ENCODE results near the gene ANKHD1. TPM values are rescaled to one million over a fixed set of nuclear protein-coding genes. Genes with fewer than 3 reads are reported as not detected.
A peak's percentile ranks its signal among the peaks of the same experiment; 100 is the strongest.

Gene ANKHD1, protein sequence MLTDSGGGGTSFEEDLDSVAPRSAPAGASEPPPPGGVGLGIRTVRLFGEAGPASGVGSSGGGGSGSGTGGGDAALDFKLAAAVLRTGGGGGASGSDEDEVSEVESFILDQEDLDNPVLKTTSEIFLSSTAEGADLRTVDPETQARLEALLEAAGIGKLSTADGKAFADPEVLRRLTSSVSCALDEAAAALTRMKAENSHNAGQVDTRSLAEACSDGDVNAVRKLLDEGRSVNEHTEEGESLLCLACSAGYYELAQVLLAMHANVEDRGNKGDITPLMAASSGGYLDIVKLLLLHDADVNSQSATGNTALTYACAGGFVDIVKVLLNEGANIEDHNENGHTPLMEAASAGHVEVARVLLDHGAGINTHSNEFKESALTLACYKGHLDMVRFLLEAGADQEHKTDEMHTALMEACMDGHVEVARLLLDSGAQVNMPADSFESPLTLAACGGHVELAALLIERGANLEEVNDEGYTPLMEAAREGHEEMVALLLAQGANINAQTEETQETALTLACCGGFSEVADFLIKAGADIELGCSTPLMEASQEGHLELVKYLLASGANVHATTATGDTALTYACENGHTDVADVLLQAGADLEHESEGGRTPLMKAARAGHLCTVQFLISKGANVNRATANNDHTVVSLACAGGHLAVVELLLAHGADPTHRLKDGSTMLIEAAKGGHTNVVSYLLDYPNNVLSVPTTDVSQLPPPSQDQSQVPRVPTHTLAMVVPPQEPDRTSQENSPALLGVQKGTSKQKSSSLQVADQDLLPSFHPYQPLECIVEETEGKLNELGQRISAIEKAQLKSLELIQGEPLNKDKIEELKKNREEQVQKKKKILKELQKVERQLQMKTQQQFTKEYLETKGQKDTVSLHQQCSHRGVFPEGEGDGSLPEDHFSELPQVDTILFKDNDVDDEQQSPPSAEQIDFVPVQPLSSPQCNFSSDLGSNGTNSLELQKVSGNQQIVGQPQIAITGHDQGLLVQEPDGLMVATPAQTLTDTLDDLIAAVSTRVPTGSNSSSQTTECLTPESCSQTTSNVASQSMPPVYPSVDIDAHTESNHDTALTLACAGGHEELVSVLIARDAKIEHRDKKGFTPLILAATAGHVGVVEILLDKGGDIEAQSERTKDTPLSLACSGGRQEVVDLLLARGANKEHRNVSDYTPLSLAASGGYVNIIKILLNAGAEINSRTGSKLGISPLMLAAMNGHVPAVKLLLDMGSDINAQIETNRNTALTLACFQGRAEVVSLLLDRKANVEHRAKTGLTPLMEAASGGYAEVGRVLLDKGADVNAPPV (N-terminal part only)
- polyA plus RNA-seq (2013, experiment 1 of 2; ENCODE audit: insufficient read length), result 44.5 TPM
- 41.8 TPM for polyA plus RNA-seq (2013, experiment 2 of 2; ENCODE audit: insufficient read length)

DNA sequence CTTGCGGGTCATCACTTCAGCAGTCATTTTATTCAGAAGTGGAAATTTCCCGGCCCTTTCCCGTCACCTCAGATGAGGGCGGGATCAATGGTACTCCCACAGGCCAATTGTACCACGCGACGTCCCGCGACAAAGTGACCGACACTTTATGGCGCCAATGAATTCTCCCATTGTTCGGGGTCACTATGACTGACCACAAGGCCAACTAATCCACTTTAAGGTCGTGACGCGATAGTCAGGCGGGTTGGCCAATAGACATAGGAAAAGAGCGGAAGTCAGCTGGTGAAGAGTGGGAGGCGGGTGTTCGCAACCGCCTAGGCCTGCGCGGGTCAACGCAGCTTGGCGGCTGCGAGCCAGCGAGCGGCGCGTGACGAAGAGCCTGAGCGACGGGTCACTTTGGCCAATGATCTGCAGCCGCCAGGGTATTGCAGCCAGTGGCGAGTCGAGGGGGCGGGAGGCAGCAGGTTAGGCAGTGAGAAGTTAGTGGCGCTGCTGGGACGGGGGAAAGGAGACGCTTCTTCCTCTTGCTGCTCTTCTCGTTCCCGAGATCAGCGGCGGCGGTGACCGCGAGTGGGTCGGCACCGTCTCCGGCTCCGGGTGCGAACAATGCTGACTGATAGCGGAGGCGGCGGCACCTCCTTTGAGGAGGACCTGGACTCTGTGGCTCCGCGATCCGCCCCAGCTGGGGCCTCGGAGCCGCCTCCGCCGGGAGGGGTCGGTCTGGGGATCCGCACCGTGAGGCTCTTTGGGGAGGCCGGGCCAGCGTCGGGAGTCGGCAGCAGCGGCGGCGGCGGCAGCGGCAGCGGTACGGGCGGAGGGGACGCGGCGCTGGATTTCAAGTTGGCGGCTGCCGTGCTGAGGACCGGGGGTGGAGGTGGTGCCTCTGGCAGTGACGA lies at the start of gene ANKHD1:
Gene ANKHD1 (plus strand): TSS at position 472 of the 896 bp plus-strand sequence. CDS start 135 bp downstream, at position 607.
- peak; percentile 100 for DNase-seq

DNA sequence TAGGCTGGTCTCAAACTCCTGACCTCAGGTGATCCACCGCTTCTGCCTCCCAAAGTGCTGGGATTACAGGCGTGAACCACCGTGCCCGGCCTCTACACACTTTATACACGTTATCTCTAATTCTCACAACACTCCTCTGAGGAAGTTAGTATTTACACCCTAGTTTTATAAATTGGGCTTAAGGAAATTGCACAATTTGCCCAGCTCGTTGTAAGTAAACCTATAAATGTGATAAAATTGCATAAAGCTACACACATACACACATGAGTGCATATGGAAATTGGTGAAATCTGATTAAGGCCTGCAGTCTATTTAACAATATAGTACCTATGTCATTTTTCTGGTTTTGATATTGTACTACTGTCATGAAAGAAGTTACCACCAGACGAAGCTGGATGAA lies 46.1 kb upstream of the ANKHD1 start:
- DNase-seq, result no peak

DNA sequence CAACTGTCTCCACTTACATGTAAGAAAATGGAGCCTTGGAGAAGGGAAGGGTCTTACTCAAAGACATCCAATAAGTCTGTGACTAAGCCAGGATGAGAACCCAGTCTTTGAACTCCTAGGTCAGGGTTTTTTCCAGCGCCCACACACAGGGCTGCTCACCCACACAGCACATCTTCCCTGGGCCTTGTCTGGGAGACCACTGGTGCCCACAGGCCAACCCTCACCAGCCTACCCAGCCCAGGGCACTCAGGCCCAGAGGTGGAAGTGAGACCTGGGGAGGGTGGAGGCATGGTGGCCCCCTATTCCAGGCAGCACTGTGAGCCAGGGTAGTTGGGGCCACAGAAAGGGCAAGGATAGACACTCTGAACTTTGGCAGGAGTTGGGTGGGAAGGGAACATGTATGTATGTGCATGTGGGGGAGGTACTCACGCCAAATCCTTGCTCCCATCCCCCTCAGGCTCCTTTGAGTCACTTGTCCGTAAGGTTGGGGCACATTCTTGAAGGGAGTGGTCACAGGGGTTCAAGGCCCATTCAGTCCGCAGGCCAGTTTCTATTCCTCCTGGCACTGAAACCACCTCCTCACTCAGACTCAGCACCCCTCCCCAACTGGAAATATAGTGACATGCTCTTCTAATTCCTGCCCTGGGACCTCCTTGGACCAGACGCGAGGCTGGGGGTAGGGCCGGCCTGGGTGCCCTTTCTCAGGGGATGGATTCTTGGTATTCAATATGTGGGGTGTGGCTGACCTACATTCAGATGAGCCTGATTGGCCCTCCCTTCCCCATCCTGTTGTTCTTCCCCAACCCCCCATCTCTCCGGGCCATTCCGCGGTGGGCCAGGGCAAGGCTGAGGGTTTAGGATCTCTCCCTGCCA lies 44.5 kb upstream of the ANKHD1 start:
- DNase-seq, result no peak

DNA sequence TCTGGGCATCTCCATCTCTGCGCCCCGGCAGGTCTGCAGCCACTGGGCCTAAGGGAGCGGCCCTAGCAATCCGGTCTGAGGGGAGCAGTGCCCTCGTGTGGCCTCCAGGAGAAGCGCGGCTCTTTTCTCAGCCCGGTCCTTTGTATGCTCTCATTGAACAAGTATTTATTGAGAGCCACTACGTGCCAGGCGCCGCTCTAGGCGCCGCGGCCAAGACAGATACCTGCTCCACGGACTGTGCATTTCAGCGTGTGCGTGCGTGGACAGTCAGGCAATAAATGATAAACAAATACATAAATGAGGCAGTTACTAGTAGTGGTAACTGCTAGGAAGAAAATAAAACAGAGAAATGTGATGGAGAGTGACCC lies 43.9 kb upstream of the ANKHD1 start:
- DNase-seq, result peak; percentile 86

DNA sequence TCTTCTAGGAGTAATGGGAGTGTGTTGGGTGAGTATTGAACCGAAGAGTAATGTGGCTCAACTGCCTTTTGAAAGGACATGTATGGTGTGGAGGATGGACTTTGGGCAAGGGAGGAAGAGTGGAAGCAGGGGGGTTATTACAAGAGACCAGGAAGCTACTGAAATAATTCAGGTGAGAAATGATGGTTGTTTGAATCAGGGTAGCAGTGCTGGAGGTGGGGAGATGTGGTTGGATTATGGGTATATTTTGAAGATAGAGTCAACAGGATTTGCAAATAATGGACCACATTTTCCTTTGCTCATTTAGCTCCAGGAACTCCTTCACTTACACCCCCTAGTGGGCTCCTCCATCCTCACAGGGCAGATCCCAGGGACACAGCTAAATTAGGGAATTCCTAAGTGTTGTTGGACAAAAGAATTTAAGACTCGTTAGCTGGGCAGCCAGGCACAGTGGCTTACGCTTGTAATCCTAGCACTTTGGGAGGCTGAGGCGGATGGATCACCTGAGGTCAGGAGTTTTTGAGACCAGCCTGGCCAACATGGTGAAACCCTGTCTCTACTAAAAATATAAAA lies 42.8 kb upstream of the ANKHD1 start:
- DNase-seq, result peak; percentile 61

DNA sequence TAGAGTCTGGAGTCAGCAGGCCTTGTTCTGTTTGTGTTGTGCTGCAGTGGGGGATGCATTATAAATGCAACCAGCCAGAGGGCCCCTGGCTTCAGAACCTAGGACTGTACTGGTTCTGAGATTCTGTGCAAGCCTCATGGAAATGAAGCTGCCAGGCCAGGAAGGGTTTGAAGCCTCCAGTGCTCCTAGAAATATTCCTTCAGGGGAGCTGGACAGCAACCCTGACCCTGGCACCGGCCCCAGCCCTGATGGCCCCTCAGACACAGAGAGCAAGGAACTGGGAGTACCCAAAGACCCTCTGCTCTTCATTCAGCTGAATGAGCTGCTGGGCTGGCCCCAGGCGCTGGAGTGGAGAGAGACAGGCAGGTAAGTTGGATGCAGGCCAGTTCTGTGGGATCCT lies 41.5 kb upstream of the ANKHD1 start, which contains the start of gene SLC4A9:
Gene SLC4A9 (plus strand): TSS at position 94 of the 400 bp plus-strand sequence. CDS start 43 bp downstream, at position 137.
- no peak for DNase-seq

DNA sequence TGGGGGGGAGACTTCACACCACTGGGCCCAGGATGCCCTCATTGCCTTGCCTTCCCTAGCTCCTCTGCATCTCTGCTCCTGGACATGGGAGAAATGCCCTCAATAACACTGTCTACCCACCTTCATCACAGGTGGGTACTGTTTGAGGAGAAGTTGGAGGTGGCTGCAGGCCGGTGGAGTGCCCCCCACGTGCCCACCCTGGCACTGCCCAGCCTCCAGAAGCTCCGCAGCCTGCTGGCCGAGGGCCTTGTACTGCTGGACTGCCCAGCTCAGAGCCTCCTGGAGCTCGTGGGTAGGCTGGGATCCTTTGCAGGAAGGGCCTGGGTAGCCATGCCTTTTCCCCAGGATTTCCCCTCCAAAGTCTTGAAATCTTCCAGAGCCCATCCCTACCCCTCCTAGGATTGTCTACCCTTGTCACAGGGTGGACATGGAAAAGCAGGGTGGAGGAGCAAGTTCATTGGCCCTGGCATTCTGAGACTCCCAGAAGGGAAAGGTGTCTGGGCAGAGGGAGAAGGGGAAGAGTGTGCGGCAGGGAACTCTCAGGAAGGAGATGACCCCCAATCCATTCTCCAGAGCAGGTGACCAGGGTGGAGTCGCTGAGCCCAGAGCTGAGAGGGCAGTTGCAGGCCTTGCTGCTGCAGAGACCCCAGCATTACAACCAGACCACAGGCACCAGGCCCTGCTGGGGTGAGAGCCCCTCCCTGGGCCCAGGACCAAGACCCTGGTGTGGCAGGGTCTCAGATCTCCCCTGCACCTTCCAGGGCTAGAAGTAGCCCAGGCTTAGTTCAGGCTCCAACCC lies 40.8 kb upstream of the ANKHD1 start:
- DNase-seq, result no peak

DNA sequence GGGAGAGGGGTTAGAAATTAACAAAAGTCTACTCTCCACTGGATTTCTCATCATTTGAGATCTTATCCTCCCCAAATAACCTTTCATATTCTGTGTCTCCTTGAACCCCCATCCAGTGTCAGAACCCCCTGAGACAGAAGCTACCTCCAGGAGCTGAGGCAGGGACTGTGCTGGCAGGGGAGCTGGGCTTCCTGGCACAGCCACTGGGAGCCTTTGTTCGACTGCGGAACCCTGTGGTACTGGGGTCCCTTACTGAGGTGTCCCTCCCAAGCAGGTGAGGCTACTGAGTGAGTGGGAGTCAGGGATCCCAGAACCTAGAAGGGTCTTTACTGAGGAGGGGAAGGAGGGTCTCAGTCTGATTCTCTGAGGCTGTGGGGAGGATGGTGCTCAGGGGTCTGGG lies 39.7 kb upstream of the ANKHD1 start:
- DNase-seq, result no peak

DNA sequence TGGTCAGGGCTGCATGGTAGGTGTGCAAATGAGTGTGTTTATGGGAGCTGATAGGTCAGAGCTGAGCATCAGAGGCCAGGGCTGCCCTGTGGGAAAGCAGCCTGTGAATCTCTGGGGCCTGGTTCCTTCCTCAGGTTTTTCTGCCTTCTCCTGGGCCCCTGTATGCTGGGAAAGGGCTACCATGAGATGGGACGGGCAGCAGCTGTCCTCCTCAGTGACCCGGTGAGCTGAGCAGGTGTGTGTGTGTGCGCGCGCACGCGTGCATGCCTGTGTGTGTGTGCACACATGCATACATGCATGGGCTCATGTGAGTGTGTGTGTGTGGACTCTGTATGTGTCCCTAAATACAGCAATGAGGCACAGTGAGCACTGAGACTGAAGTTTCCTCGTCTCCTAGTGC lies 39.3 kb upstream of the ANKHD1 start:
- no peak for DNase-seq

DNA sequence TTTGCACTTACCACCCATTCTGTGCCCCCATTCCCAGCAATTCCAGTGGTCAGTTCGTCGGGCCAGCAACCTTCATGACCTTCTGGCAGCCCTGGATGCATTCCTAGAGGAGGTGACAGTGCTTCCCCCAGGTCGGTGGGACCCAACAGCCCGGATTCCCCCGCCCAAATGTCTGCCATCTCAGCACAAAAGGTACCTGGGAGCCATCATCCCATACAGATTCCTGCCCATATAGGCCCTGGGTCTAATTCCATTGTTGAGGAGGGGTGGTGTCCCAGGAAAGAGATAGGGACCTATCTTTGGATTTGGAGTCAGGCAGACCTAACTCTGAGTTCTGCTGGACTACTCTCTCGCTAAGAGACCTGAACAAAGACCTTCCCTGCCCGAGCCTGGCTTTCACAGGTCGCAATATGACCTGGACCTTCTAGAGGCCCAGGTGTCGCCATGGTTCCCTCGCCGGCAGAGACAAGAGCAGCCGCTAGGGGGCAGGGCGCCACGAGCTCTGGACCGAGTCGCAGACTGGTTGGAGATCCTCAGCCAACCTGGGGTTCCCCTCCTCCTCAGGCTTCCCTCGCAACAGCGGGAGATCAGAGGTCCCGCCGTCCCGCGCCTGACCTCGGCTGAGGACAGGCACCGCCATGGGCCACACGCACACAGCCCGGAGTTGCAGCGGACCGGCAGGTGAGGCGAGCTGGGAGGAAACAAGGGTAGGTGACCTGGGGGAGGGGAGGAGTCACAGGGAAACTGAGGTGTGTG lies 38.6 kb upstream of the ANKHD1 start:
- peak; percentile 54 for DNase-seq

DNA sequence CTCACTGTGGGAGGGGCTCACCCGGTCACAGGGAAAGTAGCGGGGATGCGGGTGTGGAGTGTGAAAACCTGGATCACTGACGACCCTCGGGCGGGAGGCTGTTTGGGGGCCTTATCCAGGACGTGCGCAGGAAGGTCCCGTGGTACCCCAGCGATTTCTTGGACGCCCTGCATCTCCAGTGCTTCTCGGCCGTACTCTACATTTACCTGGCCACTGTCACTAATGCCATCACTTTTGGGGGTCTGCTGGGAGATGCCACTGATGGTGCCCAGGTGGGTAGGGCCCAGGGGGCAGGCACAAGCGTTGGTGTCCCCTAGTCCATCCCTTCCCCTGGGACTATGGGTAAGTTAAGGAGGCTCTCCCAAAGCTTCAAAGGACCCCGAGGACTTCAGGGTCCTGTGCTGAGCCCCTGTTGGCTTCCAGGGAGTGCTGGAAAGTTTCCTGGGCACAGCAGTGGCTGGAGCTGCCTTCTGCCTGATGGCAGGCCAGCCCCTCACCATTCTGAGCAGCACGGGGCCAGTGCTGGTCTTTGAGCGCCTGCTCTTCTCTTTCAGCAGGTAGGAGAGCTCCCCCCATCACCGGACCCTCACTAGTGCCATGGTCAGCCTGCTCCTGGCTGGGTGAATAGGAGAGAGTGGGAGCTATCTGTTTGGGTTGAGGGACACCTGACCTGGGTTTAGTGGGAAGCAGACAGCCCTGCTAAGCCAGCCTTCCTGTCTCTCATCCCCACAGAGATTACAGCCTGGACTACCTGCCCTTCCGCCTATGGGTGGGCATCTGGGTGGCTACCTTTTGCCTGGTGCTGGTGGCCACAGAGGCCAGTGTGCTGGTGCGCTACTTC lies 37.8 kb upstream of the ANKHD1 start:
- no peak for DNase-seq

DNA sequence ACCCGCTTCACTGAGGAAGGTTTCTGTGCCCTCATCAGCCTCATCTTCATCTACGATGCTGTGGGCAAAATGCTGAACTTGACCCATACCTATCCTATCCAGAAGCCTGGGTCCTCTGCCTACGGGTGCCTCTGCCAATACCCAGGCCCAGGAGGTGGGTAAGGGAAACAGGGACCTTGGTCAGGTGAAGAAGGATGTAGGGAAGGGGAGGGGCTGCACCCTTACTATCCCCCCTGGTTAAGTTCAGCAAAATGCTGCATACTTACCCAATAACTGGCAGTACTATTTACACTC lies 37.2 kb upstream of the ANKHD1 start:
- DNase-seq, result no peak

DNA sequence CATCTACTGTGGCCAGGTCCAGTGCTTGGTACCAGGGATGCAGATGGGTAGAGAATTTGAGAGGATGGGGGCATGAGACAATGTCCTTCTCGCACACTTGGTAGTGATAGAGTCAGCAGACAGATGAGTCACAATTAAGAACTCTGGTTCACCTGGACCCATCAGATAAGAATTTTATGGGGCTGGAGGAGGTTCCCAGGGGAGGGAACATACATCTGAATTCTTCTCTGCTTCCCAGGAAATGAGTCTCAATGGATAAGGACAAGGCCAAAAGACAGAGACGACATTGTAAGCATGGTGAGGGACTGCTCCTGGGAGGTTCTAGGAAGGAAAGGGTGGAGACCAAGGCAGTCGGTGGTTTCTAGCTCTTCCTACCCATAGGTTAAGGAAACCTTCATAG lies 36.4 kb upstream of the ANKHD1 start:
- no peak for DNase-seq

DNA sequence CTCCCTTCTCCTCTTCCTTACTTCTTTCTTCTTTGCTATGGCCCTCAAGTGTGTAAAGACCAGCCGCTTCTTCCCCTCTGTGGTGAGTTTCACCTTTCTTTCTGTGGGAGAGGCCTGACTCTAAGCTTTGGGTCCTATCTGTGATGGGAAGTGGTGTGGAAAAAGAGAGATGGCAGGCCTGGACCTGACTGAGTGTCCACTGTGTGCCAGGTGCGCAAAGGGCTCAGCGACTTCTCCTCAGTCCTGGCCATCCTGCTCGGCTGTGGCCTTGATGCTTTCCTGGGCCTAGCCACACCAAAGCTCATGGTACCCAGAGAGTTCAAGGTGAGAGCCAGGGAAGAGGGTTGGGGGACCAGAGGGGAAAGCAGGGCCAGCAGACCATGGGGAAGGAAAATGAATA lies 35.7 kb upstream of the ANKHD1 start:
- no peak for DNase-seq

DNA sequence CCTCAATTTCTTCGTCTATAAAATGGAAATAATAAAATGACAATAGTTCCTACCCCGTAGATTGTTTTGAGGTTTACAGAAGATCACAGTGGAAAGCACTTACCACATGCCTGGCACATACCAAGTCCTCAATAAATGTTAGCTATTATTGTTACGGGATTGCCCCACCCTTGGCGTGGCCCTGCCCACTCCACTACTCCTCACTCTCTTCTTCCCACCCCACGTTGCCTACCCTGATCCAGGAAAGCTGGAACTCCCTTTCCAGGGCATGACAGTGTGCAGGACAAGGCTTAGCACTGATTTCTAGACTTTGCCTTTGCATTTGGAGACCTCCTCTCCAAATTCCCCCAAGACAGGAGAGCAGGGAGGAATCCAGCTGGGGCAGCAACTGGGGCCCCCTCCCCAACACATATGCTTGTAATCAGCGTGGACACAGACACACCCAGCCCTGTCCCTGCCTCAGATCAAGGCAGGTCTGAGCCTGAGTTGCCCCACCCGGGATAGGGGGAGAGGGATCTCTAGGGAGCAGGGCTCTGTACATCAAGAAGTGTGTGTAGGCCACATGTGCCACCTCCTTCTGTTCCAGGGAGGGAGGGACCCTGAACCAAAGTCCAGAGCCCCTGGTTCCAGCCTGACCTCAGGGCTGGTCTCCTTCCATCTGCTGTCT lies 34.9 kb upstream of the ANKHD1 start:
- DNase-seq, result no peak

DNA sequence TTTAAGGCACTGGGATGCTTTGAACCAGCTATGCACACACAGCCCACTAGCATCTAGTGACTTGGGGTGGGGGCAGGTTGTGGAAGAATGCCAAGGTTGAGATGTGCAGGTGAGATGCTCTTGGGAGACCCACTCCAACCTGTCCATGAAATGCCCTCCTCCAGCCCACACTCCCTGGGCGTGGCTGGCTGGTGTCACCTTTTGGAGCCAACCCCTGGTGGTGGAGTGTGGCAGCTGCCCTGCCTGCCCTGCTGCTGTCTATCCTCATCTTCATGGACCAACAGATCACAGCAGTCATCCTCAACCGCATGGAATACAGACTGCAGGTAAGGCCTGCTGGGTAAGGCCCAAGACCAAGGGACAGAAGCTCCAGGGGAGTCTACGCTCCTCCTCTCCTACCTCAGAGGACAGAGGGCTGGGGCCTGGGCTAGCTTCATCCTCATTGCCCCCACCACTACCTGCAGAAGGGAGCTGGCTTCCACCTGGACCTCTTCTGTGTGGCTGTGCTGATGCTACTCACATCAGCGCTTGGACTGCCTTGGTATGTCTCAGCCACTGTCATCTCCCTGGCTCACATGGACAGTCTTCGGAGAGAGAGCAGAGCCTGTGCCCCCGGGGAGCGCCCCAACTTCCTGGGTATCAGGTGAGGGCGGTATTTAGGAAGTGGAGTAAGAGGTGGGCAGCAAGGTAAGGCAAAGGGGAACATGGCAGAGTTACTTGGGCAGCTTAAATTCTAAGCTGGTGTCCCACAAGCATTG lies 34.2 kb upstream of the ANKHD1 start:
- no peak for DNase-seq
